Mesenchymal stem cell (in vitro differentiated cells and primary cell): ENCODE measurements around the gene LAMP2.

Experiments
- DNase-seq: peaks from one replicate; pipeline ENCODE4 v3.0.0-alpha.2; 2013
- H2AFZ ChIP-seq: one replicate; pipeline ENCODE4 v1.6.1; 2013; ENCODE audit warnings: low read depth, mild to moderate bottlenecking, control low read depth, inconsistent platforms, low read length, moderate library complexity
- H2AK5ac ChIP-seq: 2 replicates; pipeline ENCODE4 v1.6.1; 2013; ENCODE audit warnings: low read length, moderate library complexity, mild to moderate bottlenecking, inconsistent platforms; ENCODE audit not compliant: severe bottlenecking
- H2BK120ac ChIP-seq: one replicate; pipeline ENCODE4 v1.6.1; 2013; ENCODE audit warnings: low read depth, mild to moderate bottlenecking, inconsistent platforms, low read length, moderate library complexity
- H2BK12ac ChIP-seq, 2 experiments: one replicate each; pipeline ENCODE4 v1.6.1; 2013; ENCODE audit warnings: inconsistent platforms in 2 of 2, low read length in 2 of 2, mild to moderate bottlenecking in 2 of 2, moderate library complexity in 2 of 2, control low read depth in 1 of 2
- H2BK15ac ChIP-seq: one replicate; pipeline ENCODE4 v1.6.1; 2013; ENCODE audit warnings: mild to moderate bottlenecking, low read depth, inconsistent platforms; ENCODE audit not compliant: poor library complexity, severe bottlenecking
- H2BK5ac ChIP-seq: 2 replicates; pipeline ENCODE4 v1.6.1; 2013; ENCODE audit warnings: low read depth, mild to moderate bottlenecking, low read length, control low read depth, inconsistent platforms; ENCODE audit not compliant: poor library complexity, severe bottlenecking
- H3K14ac ChIP-seq, 2 experiments: one replicate each; pipeline ENCODE4 v1.6.1; 2013; ENCODE audit warnings: inconsistent platforms in 2 of 2, low read length in 2 of 2, control low read depth in 1 of 2, mild to moderate bottlenecking in 1 of 2, moderate library complexity in 1 of 2
- H3K18ac ChIP-seq, 2 experiments: one replicate each; pipeline ENCODE4 v1.6.1; 2013; ENCODE audit warnings: inconsistent platforms in 2 of 2, low read length in 2 of 2, control low read depth in 1 of 2, low read depth in 1 of 2, mild to moderate bottlenecking in 1 of 2
- H3K23ac ChIP-seq, 2 experiments: one replicate each; pipeline ENCODE4 v1.6.1; 2013; ENCODE audit warnings: inconsistent platforms in 2 of 2, low read length in 2 of 2, mild to moderate bottlenecking in 2 of 2, moderate library complexity in 2 of 2, control low read depth in 1 of 2
- H3K27ac ChIP-seq: 2 replicates; pipeline ENCODE4 v1.5.1; 2013; ENCODE audit warnings: mild to moderate bottlenecking, moderate library complexity, low read length, control low read depth, inconsistent platforms; ENCODE audit not compliant: poor library complexity, severe bottlenecking
- H3K27me3 ChIP-seq, 2 experiments: 2 replicates each; pipeline versions ENCODE4 v1.6.1 to v1.7.0; 2013; ENCODE audit warnings: low read length in 2 of 2, mild to moderate bottlenecking in 2 of 2, moderate library complexity in 2 of 2, control low read depth in 1 of 2, inconsistent platforms in 1 of 2; ENCODE audit not compliant: control insufficient read depth in 1 of 2, insufficient read depth in 1 of 2
- H3K36me3 ChIP-seq, 2 experiments: 2 replicates each; pipeline versions ENCODE4 v1.6.1 to v1.7.0; 2013; ENCODE audit warnings: low read length in 2 of 2, control low read depth in 1 of 2, inconsistent platforms in 1 of 2, low read depth in 1 of 2, mild to moderate bottlenecking in 1 of 2; ENCODE audit not compliant: insufficient read depth in 2 of 2, control insufficient read depth in 1 of 2
- H3K4ac ChIP-seq, 2 experiments: one replicate each; pipeline ENCODE4 v1.6.1; 2013; ENCODE audit warnings: inconsistent platforms in 2 of 2, low read length in 2 of 2, mild to moderate bottlenecking in 2 of 2, moderate library complexity in 2 of 2, control low read depth in 1 of 2, low read depth in 1 of 2
- H3K4me1 ChIP-seq: 2 replicates; pipeline ENCODE4 v1.6.1; 2013; ENCODE audit warnings: low read depth, low read length, control low read depth; ENCODE audit not compliant: control insufficient read depth, insufficient read depth
- H3K4me2 ChIP-seq: 2 replicates; pipeline ENCODE4 v1.6.1; 2013; ENCODE audit warnings: low read length, mild to moderate bottlenecking, inconsistent platforms; ENCODE audit not compliant: poor library complexity, severe bottlenecking
- H3K4me3 ChIP-seq, 2 experiments: 2 replicates each; pipeline versions ENCODE4 v1.5.1 to v1.7.0; 2013; ENCODE audit warnings: low read length in 2 of 2, mild to moderate bottlenecking in 2 of 2, control low read depth in 1 of 2, low read depth in 1 of 2; ENCODE audit not compliant: insufficient read depth in 1 of 2
- H3K79me1 ChIP-seq: replicated peaks from 2 replicates; pipeline ENCODE4 v1.6.1; 2013; ENCODE audit warnings: mild to moderate bottlenecking, control low read depth, low read length, inconsistent platforms; ENCODE audit not compliant: poor library complexity, severe bottlenecking
- H3K9ac ChIP-seq: 2 replicates; pipeline ENCODE4 v1.7.0; 2013; ENCODE audit warnings: mild to moderate bottlenecking, low read length, moderate library complexity
- H3K9me3 ChIP-seq: 2 replicates; pipeline ENCODE4 v1.7.0; 2013; ENCODE audit warnings: mild to moderate bottlenecking, low read length; ENCODE audit not compliant: control insufficient read depth
- H4K8ac ChIP-seq: one replicate; pipeline ENCODE4 v1.6.1; 2013; ENCODE audit warnings: inconsistent platforms, mild to moderate bottlenecking, low read length, moderate library complexity
- H4K91ac ChIP-seq: one replicate; pipeline ENCODE4 v1.6.1; 2013; ENCODE audit warnings: mild to moderate bottlenecking, low read length, inconsistent platforms
- WGBS: methylation state at CpG from one replicate; pipeline ENCODE4 v1.1.7; 2013; ENCODE audit warnings: mixed read lengths; 5-methylcytosine and 5-hydroxymethylcytosine counted together

The LAMP2 gene

GRCh38 chrX:120453985-120454384 lies 15.1 kb downstream of the LAMP2 start:
- Histone ChIP-seq H3K27me3 (no peaks in the 10 kb centered on the region), H4K91ac (no peak overlapping the region), H4K8ac (no peak overlapping the region), H3K4me3 (no peak overlapping the region), H2BK12ac (no peak overlapping the region), H3K4me1 (no peaks in the 10 kb centered on the region), H3K23ac (no peak overlapping the region), H3K4me2 (no peak overlapping the region), H2BK5ac (no peak overlapping the region), H2AFZ (no peak overlapping the region), H3K9ac (no peak overlapping the region), H3K9me3 (no peaks in the 10 kb centered on the region), H3K36me3 (peaks cover 3 to 30% of the 10 kb centered on the region in 2 experiments), H3K18ac (no peak overlapping the region), H2BK120ac (no peak overlapping the region), H3K79me1 (peaks cover 4% of the 10 kb centered on the region), H3K4ac (no peak overlapping the region), H3K27ac (no peak overlapping the region), H3K14ac (no peak overlapping the region), H2BK15ac (no peak overlapping the region), H2AK5ac (no peak overlapping the region)
- WGBS, result 72% methylated on average over 2 of the region's 5 CpGs
- peak; percentile 34 for DNase-seq

- DNase-seq, result peak; percentile 40
- Histone ChIP-seq H2AK5ac (no peak overlapping the region), H3K4ac (no peak overlapping the region), H3K27ac (no peak overlapping the region), H2BK5ac (no peak overlapping the region), H2BK120ac (no peak overlapping the region), H4K91ac (no peak overlapping the region), H2AFZ (no peak overlapping the region), H3K79me1 (peaks cover 6% of the 10 kb centered on the region), H3K18ac (no peak overlapping the region), H2BK15ac (no peak overlapping the region), H3K23ac (no peak overlapping the region), H3K36me3 (peaks cover 3 to 45% of the 10 kb centered on the region in 2 experiments), H3K27me3 (no peaks in the 10 kb centered on the region), H3K9ac (peak overlapping the region; percentile 11), H3K4me2 (no peak overlapping the region), H2BK12ac (no peak overlapping the region), H3K4me3 (no peak overlapping the region), H3K9me3 (no peaks in the 10 kb centered on the region), H4K8ac (no peak overlapping the region), H3K14ac (no peak overlapping the region), H3K4me1 (no peaks in the 10 kb centered on the region)
- 61% methylated on average over 3 of the region's 3 CpGs for WGBS
These were observed 17.0 kb downstream of the LAMP2 start for GRCh38 chrX:120452131-120452530.

- no peak overlapping the region for H3K4me3 ChIP-seq
- no CpG with 5 or more reads among the region's 3 CpGs for WGBS
These were observed 18.9 kb downstream of the LAMP2 start for GRCh38 chrX:120450163-120450562.

GRCh38 chrX:120446498-120446897 lies 22.6 kb downstream of the LAMP2 start:
- H4K8ac ChIP-seq, result no peak overlapping the region
- H2BK5ac ChIP-seq, result no peak overlapping the region
- H3K23ac ChIP-seq, result no peak overlapping the region
- H3K9ac ChIP-seq, result no peak overlapping the region
- no peak overlapping the region for H3K18ac ChIP-seq
- 62% methylated on average over 6 of the region's 8 CpGs for WGBS
- DNase-seq, result peak; percentile 15
- no peak overlapping the region for H3K4me3 ChIP-seq
- H2AFZ ChIP-seq, result no peak overlapping the region
- no peak overlapping the region for H2BK120ac ChIP-seq
- H3K36me3 ChIP-seq, result peaks cover 0 to 65% of the 10 kb centered on the region in 2 experiments
- H3K4me2 ChIP-seq, result no peak overlapping the region
- peaks cover 9% of the 10 kb centered on the region for H3K79me1 ChIP-seq
- H2BK12ac ChIP-seq, result no peak overlapping the region
- H3K27me3 ChIP-seq, result no peaks in the 10 kb centered on the region
- H3K4ac ChIP-seq, result no peak overlapping the region
- H2AK5ac ChIP-seq, result no peak overlapping the region
- H3K4me1 ChIP-seq, result no peaks in the 10 kb centered on the region
- H3K9me3 ChIP-seq, result no peaks in the 10 kb centered on the region
- H3K27ac ChIP-seq, result no peak overlapping the region
- no peak overlapping the region for H3K14ac ChIP-seq
- no peak overlapping the region for H4K91ac ChIP-seq
- H2BK15ac ChIP-seq, result no peak overlapping the region

More at GRCh38 chrX:120450163-120450562, 18.9 kb downstream of the LAMP2 start:
- H3K4me1 ChIP-seq, result no peaks in the 10 kb centered on the region
- peaks cover 4% of the 10 kb centered on the region for H3K79me1 ChIP-seq
- H2AK5ac ChIP-seq, result no peak overlapping the region
- no peak overlapping the region for H3K9ac ChIP-seq
- no peak overlapping the region for H3K27ac ChIP-seq
- H3K4me2 ChIP-seq, result no peak overlapping the region
- no peak overlapping the region for H3K23ac ChIP-seq
- H3K27me3 ChIP-seq, result no peaks in the 10 kb centered on the region
- no peak overlapping the region for H3K4ac ChIP-seq
- H2BK5ac ChIP-seq, result no peak overlapping the region
- H3K18ac ChIP-seq, result no peak overlapping the region
- no peak for DNase-seq
- no peak overlapping the region for H2BK15ac ChIP-seq
- H2AFZ ChIP-seq, result no peak overlapping the region
- H3K36me3 ChIP-seq, result peaks cover 0 to 50% of the 10 kb centered on the region in 2 experiments
- H3K14ac ChIP-seq, result no peak overlapping the region
- H4K8ac ChIP-seq, result no peak overlapping the region
- no peaks in the 10 kb centered on the region for H3K9me3 ChIP-seq
- H2BK120ac ChIP-seq, result no peak overlapping the region
- no peak overlapping the region for H4K91ac ChIP-seq
- no peak overlapping the region for H2BK12ac ChIP-seq
